Measurements from ENCODE around the gene GALNT18.

- TF ChIP-seq POLR2A (IDR thresholded peaks at IDR 0.05): no peak
- TF ChIP-seq CTCF (IDR thresholded peaks at IDR 0.05): no peak
- TF ChIP-seq POLR2AphosphoS5 (IDR thresholded peaks at IDR 0.05): no peak
Measured at GRCh38 chr11:11311169-11311568, 310.6 kb downstream of the GALNT18 start.

All from prostate gland (tissue), 2 donors.